ENCODE measurements around the gene RNF152.

GRCh38 chr18:61883547-61883946 lies 9.3 kb downstream of the RNF152 start:
- no peak for TF ChIP-seq CTCF (IDR thresholded peaks at IDR 0.05)
- TF ChIP-seq POLR2A (IDR thresholded peaks at IDR 0.05), result no peak

Data from adrenal gland (tissue), 5 donors.